NT2/D1 (cell line): ENCODE results near the gene DUSP22.

Experiments
- YY1 ChIP-seq: IDR thresholded peaks from 2 replicates; pipeline ENCODE4 v1.6.1; 2011; ENCODE audit not compliant: insufficient read length, insufficient read depth
- ZNF274 ChIP-seq: IDR thresholded peaks from 2 replicates; pipeline ENCODE4 v1.6.1; 2011; ENCODE audit warnings: mild to moderate bottlenecking, low read depth, low read length

- TF ChIP-seq YY1 (no peak), ZNF274 (no peak)
These were observed 28.8 kb downstream of the DUSP22 start for GRCh38 chr6:321158-321438.
